GM12872 (cell line): ENCODE data around the gene ZMYND11.

Experiments used
- CTCF ChIP-seq: IDR thresholded peaks from 3 replicates; pipeline ENCODE4 v1.5.1; 2011; ENCODE audit warnings: low read depth, mild to moderate bottlenecking, low read length, moderate library complexity; ENCODE audit not compliant: insufficient read depth

The ZMYND11 gene

DNA sequence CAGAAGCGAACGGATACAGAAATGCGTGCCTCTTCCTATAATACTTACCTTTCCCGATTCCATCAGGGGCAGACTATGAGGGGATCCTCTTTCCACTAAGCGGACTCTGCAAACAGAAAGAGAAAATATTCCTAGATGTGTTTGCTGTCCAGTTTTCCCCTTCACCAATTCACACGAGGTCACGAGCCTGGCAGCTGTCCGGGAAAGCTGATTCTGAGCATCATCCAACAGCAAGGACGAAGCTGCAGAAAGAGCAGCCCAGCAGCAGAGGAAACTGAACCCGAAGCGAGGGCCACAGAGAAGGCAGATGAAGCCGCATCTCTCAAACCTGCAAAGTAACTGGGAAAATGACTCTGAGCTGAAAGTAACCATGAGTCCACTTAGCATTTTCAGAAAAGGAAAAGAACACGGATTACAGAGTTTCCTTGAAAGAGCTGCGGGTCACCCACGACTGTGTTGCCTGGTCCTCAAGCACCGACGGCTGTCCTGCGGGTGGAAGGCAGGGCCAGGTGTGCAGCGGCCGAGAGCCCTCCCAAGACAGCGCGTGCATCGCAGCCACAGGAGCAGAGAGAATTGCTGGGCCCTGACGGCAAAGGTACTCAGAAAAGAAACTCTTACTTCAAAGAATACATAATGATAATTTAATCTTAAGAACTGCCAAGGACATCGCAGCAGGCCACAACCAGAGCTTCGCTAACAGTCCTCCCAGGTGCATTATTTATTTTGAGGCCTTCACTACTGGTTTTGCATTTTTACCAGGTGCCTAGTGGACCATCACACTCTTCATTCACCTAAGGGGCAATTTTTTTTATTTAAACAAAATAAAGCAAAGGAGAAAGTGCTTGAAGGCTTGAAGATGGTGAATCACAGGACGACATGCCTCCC, 153.3 kb downstream of the ZMYND11 start:
- no peak for TF ChIP-seq CTCF

DNA sequence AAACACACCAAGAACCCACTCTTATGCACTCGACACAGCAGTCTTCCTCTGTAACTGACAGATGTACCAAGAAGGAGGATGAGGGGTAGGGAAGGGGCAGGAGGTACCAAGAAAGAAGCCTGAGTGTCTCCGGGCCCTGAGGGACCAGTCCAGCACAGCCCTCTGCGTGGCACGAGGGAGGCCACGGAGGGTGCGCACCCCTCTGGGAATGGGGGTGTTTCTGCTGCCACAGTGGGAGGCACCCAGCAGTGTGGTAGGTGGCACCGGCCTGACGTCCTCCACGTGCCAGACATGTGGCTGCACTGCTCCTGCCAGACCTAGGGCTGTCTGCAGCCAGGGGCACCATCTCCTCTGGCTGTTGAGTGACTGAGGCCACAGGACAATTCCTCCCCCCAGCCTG, 154.3 kb downstream of the ZMYND11 start:
- TF ChIP-seq CTCF, result no peak

- no peak for TF ChIP-seq CTCF
These were observed 154.9 kb downstream of the ZMYND11 start for GRCh38 chr10:290026-290725.

DNA sequence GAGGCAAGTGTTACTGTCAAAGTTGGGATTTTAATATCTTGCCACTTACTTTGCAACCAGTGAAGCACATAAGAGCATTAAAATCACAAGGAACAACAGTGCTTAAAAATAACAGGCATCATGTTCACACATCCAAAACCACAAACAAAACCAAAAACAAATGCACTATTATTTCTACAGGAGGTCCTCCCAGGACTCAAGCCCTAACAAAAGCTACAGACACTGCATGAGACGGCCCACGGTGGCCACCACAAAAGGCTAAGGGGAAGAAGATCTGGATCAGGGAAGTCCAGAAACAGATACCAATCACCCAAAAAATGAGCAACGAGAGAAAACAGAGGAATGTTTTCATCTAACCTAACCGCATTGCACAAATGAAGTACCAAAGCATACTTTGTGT, 158.4 kb downstream of the ZMYND11 start:
- TF ChIP-seq CTCF, result no peak

GRCh38 chr10:297567-297966, 162.3 kb downstream of the ZMYND11 start:
- no peak for TF ChIP-seq CTCF

DNA sequence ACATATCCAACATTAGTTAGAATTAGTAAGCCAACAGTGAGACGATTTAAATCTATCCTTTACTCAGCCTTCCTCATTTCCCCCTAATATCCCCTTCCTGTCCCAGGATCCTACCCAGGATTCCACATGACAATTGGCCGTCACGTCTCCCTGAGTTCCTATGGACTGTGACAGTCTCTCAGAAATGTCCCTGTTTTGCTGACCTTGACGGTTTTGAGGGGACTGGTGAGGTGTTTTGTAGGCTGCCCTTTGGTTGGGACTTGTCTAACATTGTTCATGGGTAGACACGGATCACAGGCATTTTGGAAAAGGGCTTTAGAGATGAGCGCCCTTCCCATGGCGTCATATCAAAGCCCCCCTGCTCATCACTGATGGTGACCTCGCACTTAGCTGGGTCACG, 162.8 kb downstream of the ZMYND11 start:
- no peak for TF ChIP-seq CTCF

GRCh38 chr10:299512-299911, 164.3 kb downstream of the ZMYND11 start:
- no peak for TF ChIP-seq CTCF
